Cardiac muscle cell (in vitro differentiated cells and primary cell): ENCODE results near the gene AGMO. TPM values are rescaled to one million over a fixed set of nuclear protein-coding genes. Genes with fewer than 3 reads are reported as not detected.

Source experiments
- DNase-seq, 2 donors: peaks; one replicate each; pipeline versions ENCODE4 v3.0.0 to v3.0.0-alpha.2; 2010 to 2017; ENCODE audit warnings: low read depth in 1 of 2, low spot score in 1 of 2
- H3K27ac ChIP-seq: fragments of 200-600 bp; sonication (generic); 2 replicates; pipeline ENCODE4 v1.5.1; 2016
- H3K27me3 ChIP-seq: fragments of 200-600 bp; sonication (generic); 2 replicates; pipeline ENCODE4 v1.6.0; 2016; ENCODE audit warnings: control low read depth
- H3K36me3 ChIP-seq: fragments of 200-600 bp; sonication (generic); 2 replicates; pipeline ENCODE4 v1.5.1; 2016; ENCODE audit warnings: control low read depth
- H3K4me1 ChIP-seq: fragments of 200-600 bp; sonication (generic); 2 replicates; pipeline ENCODE4 v1.8.1; 2017; ENCODE audit warnings: low read depth, mild to moderate bottlenecking, mixed run types
- H3K4me3 ChIP-seq: fragments of 200-600 bp; sonication (generic); 2 replicates; pipeline ENCODE4 v1.5.1; 2016; ENCODE audit warnings: mild to moderate bottlenecking
- H3K9me3 ChIP-seq: fragments of 200-600 bp; sonication (generic); 2 replicates; pipeline ENCODE4 v1.5.1; 2017; ENCODE audit warnings: low read depth, mild to moderate bottlenecking, control low read depth
- polyA plus RNA-seq: library from polyadenylated mRNA; unstranded; fragments of >200 nt; fragmentation: Nextera tagmentation; extraction: Ambion mirVana; gene quantifications from 2 replicates; pipeline ENCODE4 v1.2.1, GENCODE V29; 2016
- total RNA-seq: library from RNA; depleted of rRNA; stranded (reverse); fragments of >200 nt; gene quantifications from 2 replicates; pipeline ENCODE4 v1.2.3, GENCODE V29; 2016
- TF ChIP-seq, protein P1 (sequence below): IDR thresholded peaks from 2 replicates; pipeline ENCODE4 v1.5.1; 2012; ENCODE audit warnings: low read depth, mild to moderate bottlenecking, low read length

Gene AGMO
- total and polyA plus RNA-seq, 2 experiments from 2014 or later = 0.16 TPM; not detected in 1

DNA sequence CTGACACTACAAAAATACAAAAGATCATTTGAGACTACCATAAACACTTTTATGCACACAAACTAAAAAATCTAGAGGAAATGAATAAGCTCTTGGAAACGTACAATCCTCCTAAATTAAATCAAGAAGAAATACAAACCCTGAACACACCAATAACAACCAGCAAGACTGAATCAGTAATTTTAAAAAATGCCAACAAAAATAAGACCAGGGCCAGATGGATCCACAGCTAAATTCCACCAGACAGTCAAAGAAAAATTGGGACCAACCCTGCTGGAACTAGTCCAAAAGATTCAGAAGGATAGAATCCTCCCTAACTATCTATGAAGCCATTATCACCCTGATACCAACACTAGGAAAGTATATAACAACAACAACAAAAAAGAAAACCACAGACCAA, 277.4 kb downstream of the AGMO start:
- Histone ChIP-seq H3K36me3 (no peaks in the 10 kb centered on the region), H3K27ac (no peak overlapping the region), H3K4me1 (no peaks in the 10 kb centered on the region), H3K27me3 (no peaks in the 10 kb centered on the region), H3K9me3 (no peaks in the 10 kb centered on the region), H3K4me3 (no peak overlapping the region)
- no peak for DNase-seq
- TF ChIP-seq, protein P1, sequence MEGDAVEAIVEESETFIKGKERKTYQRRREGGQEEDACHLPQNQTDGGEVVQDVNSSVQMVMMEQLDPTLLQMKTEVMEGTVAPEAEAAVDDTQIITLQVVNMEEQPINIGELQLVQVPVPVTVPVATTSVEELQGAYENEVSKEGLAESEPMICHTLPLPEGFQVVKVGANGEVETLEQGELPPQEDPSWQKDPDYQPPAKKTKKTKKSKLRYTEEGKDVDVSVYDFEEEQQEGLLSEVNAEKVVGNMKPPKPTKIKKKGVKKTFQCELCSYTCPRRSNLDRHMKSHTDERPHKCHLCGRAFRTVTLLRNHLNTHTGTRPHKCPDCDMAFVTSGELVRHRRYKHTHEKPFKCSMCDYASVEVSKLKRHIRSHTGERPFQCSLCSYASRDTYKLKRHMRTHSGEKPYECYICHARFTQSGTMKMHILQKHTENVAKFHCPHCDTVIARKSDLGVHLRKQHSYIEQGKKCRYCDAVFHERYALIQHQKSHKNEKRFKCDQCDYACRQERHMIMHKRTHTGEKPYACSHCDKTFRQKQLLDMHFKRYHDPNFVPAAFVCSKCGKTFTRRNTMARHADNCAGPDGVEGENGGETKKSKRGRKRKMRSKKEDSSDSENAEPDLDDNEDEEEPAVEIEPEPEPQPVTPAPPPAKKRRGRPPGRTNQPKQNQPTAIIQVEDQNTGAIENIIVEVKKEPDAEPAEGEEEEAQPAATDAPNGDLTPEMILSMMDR = no peak

DNA sequence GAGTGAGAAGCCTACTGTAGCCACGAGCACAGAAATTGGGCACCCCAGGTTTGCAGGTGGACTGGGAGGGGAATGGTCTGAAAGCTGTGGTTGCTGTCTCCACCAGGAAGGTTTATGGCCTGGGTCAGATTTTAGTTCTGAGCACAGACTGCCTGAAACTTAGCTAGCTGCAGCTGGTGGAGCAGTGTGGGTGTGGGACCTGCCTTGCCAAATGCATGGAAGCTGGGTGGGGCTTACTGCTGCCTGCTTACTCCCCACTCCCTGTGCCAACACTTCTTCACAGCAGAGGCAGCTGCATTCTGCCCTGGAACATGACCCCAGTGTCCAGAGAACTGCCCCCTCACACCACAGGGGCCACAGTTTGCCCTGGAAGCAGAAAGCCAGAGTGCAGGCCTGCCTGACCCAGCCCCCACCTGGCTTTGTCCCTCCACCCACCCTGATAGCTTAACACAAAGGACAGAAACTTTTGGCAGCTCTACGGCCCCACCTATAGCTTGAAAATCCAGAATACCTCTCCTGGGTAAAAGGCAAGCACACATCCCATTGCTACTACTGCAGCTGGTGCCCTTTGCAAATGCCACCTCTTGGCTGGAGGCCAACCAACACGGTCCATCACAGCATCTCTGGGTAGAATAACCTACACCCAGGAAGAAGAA, 281.6 kb downstream of the AGMO start:
- Histone ChIP-seq H3K9me3 (no peaks in the 10 kb centered on the region), H3K4me3 (no peak overlapping the region), H3K27ac (no peak overlapping the region), H3K4me1 (no peaks in the 10 kb centered on the region), H3K36me3 (no peaks in the 10 kb centered on the region), H3K27me3 (no peaks in the 10 kb centered on the region)
- TF ChIP-seq, protein P1 = no peak
- DNase-seq = no peak

DNA sequence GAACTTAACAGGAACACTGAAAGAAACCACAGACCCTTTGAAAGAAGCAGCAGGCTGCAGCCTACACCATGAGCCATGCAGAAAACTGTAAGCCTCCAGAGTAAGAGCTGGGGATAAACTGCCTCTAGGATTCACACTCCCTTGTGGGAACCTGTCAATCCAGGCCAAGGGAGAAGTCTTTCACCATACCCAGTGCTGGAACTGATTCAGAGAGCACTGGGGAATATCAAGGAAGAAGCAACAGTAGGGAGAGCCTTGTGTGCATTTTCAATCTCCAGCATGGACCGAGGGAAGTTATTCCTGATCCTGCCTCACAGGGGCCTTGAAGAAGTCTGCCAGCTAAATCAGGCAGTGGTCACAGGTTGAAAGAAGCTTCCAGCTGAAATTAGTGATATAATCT, 282.2 kb downstream of the AGMO start:
- Histone ChIP-seq H3K4me1 (no peaks in the 10 kb centered on the region), H3K27me3 (no peaks in the 10 kb centered on the region), H3K4me3 (no peak overlapping the region), H3K36me3 (no peaks in the 10 kb centered on the region), H3K9me3 (no peaks in the 10 kb centered on the region), H3K27ac (no peak overlapping the region)
- DNase-seq = no peak
- TF ChIP-seq, protein P1 = no peak

DNA sequence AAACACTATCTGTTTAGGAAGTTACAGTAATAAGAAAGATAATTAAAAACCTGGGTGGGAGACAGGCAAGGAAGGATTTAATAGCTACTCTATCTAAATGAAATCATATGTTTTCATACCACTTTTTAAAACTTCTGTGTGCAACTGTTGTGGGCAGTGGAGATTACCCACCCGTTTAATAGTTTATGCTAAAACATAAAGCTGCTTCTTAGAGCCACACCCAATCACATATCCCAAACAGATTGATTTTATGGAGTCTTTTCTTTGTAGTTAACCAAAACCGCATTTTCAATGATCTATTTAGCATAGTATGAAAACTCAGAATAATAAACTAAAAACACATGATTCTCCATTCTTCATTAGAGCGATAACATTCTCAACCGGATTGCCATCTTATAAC, 304.1 kb downstream of the AGMO start:
- DNase-seq = no peak
- Histone ChIP-seq H3K27me3 (no peaks in the 10 kb centered on the region), H3K36me3 (no peaks in the 10 kb centered on the region), H3K4me3 (no peak overlapping the region), H3K27ac (no peak overlapping the region), H3K4me1 (no peaks in the 10 kb centered on the region), H3K9me3 (no peaks in the 10 kb centered on the region)
- TF ChIP-seq, protein P1 = no peak

DNA sequence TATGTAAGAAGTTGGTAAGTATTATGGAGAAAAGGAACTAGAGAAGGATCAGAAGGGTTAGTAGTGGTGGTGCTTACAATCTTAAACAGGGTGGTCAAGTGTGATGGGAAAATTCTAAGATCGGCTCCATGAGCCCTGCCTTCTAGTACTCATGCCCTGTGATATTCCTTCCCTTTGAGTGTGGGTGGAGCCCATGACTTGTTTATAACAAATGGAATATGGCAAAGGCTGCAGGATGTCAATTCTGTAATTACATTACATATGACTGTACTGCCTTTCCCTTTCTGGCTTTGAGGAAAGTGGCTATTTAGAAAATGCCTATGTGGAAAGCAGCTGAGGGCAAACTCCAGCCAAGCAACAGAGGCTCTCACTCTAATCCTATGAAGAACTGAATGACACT, 309.6 kb downstream of the AGMO start:
- TF ChIP-seq, protein P1 = no peak
- Histone ChIP-seq H3K36me3 (no peaks in the 10 kb centered on the region), H3K27me3 (no peaks in the 10 kb centered on the region), H3K4me3 (no peak overlapping the region), H3K4me1 (no peaks in the 10 kb centered on the region), H3K27ac (no peak overlapping the region), H3K9me3 (no peaks in the 10 kb centered on the region)
- DNase-seq = no peak

DNA sequence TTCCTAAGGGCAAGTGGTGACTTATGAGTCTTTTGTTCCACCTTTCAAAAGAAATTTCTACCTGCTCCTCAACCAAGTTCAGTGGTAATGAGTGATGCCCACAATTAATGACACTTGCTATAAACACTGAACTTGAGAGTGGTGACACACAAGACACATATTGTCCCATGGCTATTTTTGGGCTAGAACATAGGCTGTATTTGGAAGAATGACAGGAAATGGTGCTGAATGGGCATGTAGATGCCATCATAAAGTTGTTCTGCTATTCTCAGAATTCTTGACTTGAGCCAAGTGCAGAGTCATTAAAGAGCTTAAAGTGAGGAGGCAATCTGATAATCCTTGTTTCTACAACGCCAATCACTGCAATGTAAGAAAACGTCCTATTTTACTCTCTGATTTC, 313.3 kb downstream of the AGMO start:
- TF ChIP-seq, protein P1 = no peak
- Histone ChIP-seq H3K9me3 (no peaks in the 10 kb centered on the region), H3K27me3 (no peaks in the 10 kb centered on the region), H3K4me1 (no peaks in the 10 kb centered on the region), H3K36me3 (no peaks in the 10 kb centered on the region), H3K4me3 (no peak overlapping the region), H3K27ac (no peak overlapping the region)
- no peak for DNase-seq
